NCI-H146 (cell line): ENCODE data around the gene CACNA1D.
A peak's percentile ranks its signal among the peaks of the same experiment; 100 is the strongest.

ENCODE experiments used
- DNase-seq: peaks from one replicate; lab custom pipeline; 2025; lab: John Stamatoyannopoulos, UW

Gene CACNA1D

GRCh38 chr3:53787016-53787415 lies 292.6 kb downstream of the CACNA1D start:
- DNase-seq, result no peak

DNA sequence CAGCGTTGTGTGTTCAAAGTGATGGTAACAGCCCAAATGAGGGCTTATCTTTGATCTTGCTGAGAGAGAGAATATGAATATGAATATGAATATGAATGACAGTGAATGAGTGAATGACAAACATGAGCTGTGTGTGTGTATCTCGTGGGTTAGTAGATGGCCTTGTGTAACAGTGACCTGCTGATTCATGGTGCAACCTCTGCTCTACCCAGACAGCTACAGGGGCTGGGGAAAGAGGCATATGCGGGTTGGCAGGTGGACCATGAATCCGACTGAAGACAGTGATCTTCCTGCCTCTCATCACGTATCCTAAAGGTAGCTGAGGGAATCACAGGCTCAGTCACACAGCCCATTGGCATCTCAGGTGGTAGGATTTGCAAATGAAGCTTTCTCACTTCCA lies 293.6 kb downstream of the CACNA1D start:
- no peak for DNase-seq

DNA sequence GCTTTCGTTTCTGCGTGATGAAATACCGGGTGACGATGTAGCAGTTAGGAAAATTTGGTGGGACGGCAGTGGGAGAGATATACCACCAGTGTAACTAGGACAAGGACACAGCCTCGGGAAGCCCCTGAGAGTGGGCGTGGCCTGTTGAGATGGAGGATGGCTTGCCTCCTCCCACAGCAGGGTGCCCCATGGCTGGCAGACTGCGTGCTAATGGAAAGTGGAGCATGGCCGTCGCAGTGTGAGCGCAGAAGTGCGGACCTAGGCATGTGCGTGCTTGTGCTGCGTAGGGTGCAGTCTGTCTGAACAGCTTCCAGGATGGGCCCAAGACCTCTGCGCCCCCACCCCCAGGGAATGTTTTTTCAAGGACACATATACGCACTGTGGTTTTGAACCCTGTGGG lies 295.0 kb downstream of the CACNA1D start:
- no peak for DNase-seq

GRCh38 chr3:53790470-53790869 lies 296.1 kb downstream of the CACNA1D start:
- no peak for DNase-seq

DNA sequence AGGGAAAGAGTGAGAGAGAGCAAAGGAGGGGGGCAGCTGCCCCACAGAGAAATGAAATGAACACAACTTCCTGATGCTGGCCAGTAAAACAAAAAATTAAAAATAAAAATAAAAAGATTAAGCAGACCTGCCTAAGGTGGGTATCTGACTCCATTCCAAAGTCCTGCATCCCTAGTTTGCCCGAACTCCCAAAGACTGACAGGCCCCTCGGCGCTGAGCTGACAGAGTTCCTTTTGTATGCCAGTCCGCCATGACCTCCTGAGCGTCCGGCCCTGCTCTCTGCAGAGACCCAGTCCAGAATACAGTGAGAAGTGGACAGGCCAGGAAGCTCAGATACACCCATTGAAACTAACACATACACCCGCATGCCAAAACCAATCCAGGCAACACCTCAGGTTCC lies 296.9 kb downstream of the CACNA1D start:
- DNase-seq, result no peak

- DNase-seq, result no peak
These were observed 298.5 kb downstream of the CACNA1D start for GRCh38 chr3:53792866-53793265.

GRCh38 chr3:53794597-53794996 lies 300.2 kb downstream of the CACNA1D start:
- DNase-seq, result no peak

DNA sequence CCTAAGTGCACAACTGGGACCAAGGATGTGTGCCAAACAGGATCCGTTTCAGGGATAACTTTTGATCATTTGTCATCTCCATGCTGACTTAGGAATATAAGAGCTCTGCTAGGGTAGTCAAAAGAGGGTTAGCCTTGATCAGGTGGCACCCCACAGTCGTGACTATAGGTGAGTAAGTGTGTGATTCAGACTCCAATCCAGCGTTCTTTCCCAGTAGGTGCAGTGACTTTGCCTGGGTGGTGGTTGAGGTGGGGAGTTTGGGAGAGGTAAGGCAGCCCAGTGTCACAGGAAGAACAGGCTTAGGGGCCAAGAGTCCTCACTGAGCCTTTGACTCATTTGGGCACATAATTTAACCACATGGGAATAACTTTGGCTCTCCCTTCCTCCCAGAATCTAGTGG lies 300.8 kb downstream of the CACNA1D start:
- DNase-seq, result no peak

DNA sequence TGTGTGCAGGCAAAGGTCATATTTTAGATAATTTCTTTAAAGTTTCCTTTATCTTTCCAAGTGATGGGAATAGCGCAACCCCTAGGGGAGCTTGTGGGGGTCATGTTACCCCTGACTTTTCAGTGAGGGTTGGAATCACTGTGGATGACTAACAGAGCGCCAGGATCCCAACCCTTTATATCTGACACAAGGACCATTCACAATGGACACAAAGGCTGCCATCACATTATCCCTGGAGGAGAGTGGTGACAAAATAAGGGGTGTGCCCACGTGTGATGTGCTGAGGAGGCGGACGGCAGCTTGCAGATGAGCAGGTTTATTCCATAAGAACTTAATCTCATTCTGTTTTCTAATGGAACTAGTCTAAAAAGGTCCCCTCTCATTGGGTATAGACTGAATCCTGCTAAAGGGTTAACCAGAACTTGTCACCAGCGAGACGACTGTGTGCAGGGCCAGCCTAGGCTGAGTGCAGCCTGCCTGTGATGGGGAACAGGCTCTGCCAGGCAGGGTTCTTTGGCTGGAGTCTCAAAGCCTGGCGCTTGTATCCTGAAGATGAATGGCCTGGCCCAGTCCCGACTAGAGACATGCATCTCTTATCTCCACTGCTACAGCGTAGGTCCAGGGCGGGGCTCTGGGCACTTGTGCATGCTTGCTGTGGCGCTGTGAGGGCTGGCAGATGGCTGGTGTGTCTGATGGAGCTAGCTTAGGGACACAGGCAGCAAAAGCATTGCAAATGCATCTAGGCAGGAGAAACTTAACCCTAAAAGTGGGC lies 301.6 kb downstream of the CACNA1D start:
- peak; percentile 10 for DNase-seq

DNA sequence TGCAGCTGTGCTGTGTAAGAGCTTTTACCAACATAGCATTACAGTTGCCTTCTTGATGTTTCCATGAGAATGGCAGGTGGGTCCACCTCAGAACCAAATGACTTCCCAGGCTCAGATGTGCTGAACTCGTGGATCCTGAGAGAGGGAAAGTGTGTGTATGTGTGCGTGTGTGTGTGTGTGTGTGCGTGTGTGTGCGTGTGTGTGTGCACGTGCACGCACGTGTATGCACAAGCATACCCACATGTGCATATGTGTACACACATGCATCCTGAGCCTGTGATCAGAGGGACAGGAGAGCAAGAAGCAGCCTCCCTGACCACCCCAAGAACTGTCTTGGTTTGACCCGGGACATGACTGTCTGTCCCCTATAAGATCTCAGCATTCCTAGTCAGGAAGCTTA lies 303.7 kb downstream of the CACNA1D start:
- DNase-seq, result no peak

DNA sequence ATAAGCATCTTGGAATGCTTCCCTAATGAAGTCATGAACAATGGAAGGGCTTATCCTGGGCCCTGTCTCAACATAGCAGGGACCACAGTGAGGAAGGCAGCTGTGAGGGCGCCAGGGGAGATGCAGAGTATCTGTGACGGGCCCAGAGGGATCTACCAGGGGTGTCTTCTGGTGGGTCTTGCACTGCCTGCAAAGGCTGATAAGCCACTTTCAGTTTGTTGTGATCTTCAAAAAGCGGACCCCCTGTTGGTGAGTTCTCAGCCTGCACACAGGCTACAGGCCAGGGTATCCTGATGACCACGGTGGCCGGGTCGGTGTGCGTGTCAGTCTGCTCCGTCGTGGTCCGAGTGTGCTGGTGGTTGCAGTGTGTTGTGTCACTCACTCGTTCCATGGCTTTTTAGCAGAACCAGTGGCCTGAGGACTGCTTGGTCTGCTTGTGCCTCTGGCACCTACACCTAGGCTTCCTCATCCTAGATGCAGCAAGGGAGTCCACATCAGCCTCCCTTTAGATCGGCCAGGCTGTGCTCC lies 305.0 kb downstream of the CACNA1D start:
- no peak for DNase-seq

DNA sequence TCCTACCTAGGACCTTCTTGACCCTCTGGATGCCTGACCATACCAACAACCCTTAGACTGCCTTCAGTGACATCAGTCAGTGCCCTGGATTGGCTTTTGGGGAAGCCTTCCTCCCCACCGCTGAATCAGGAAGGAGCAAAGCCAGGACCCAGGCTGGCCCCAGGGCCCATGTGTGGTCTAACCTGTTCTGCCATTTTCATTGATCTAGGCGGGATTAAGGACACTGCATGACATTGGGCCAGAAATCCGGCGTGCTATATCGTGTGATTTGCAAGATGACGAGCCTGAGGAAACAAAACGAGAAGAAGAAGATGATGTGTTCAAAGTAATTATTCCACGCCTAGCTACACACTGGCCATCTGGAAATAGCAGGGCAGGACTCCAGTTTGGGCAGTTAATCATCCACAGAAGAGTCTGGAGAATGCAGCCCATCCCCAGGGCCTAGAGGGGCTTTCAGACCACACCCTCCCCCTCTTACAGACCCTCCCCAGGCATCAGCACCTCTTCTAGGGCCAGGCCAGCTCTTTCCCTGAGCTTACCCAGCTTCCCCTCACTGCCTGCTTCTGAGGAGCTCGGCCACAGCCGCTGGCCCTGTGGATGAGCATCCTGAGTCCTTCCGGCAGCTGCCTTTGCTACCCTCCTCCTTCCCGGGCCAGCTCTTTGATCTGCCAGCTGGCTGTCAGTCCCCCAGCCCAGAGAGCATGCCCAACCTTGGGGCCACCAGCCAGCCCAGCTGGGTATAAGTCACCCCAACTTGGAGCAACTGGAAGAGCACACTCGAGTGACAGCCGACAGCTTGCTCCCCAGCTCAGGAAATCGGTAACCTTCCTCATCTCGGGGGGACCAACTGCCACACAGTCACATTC lies 305.9 kb downstream of the CACNA1D start:
- no peak for DNase-seq

GRCh38 chr3:53801319-53801718 lies 306.9 kb downstream of the CACNA1D start:
- no peak for DNase-seq

DNA sequence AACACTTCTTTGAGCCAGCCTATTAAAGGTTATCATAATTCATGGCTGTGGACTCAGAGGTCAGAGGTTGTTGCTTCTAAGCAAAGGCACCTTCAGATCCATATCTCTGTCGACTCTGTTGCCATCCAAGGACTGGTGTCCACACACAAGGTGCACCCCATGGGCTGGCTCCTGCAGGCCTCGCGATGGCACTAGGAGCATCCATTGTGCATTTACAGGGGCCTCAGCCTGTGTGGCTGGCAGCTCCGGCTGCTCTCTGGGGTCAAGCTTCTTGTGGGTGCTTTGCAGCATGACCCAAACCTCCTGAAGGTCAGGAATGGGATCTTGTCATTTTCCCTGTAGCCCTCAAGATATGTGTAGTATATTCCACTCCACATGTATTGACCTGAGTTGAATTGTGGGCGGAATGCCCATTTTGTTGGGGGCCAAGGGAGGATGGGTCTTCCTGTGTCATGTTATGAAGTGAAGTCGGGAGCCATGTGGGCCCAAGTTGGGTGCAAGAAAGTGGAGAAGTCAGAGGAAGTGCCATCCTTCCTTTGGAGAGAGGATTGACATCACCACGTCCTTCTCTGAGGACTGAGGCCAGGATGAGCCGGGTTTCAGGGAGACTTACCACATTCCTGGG lies 308.0 kb downstream of the CACNA1D start:
- DNase-seq, result no peak

- peak; percentile 61 for DNase-seq
These were observed 308.9 kb downstream of the CACNA1D start for GRCh38 chr3:53803124-53803815.

DNA sequence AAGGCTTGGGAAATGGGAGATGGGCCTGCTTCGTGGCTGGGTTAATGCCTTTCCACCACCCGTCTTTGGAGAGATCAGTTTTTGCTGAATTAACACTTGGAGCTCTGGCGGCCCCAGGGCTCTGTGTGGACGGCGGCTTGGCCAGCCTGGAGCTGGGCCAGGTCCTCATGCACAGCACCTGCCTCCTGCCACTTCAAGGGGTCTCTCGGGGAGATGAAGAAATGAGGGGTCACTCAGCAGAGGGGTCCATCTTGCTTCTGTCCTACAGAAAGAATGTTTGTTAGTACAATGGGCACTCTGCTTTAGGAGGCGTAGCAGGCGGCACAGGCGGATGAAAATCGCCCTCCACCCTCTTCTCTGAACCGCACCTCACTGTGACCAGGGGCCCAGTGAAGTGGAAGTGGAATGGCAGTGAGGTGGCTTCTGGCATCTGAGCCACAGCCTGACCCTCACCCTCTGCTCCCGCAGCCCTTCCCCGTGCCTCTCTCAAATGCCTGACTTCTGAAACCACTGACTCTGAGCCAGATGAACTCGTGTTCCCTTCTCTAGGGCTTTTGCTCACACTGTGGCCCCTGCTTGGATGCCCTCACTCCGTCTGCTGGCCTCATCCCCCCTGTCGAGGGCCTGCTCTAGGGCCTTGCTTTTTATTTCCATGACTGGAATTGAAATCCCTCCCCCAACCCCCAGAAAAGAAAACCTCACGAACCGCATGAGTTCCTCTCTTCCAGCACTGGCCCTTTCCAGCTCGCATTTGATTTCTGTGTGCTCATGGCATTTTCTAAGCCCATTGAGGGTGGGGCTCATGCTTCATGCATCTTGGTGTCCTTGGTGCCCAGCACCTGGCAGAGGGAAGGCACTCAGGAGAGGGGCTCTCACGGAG lies 309.6 kb downstream of the CACNA1D start:
- peak; percentile 18 for DNase-seq

DNA sequence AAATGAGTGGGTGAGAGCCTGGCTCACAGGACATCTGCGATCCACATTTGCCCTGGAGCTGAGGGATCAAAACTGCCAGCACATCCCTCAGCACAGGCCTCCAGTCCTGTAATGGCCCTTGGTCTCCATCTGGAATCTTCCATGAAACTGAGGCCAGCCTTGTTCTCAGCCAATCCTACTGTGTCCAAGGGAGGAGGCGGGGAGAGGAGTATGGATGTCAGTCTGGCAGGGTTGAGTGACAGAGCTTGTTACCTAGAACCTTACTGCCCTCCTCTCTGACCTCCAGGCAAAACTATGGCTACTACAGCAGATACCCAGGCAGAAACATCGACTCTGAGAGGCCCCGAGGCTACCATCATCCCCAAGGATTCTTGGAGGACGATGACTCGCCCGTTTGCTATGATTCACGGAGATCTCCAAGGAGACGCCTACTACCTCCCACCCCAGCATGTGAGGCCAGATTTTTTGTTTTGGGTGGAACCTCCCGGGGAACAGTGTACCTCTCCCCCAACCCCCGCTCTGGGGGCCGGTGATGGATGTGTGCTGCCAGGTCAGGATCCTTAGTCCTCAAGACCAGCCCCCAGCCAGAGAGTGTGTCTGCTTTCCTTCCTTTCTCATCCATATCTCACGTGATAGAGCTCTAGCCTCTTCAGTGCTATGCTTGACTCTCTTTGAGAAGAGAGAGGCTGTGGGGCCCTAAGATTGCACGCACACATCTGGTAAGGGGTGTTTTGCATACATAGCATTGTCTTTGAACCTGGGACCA lies 310.5 kb downstream of the CACNA1D start:
- no peak for DNase-seq

DNA sequence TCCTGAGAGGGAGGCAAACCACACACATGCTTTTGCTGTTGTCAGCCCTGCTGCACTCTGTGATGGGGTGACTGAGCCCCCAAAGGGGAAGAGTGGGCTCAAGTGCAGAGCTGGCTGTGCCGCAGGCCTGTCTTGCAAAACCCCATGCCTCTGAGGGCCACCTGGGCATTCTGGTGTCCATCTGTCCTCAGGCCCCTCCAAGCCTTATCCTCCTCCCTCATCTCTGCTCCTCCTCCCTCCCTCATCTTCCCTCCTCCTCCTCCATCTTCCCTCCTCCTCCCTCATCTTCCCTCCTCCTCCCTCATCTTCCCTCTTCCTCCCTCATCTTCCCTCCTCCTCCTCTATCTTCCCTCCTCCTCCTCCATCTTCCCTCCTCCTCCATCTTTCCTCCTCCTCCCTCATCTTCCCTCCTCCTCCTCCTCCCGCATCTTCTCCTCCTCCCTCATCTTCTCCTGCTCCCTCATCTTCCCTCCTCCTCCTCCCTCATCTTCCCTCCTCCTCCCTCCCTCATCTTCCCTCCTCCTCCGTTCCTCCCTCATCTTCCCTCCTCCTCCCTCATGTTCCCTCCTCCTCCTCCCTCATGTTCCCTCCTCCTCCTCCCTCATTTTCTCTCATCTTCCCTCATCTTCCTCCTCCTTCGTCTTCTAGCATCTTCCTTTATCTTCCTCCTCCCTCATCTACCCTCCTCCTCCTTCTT lies 311.2 kb downstream of the CACNA1D start:
- DNase-seq, result no peak
